Activated CD4-positive, CD25-positive, alpha-beta regulatory T cell treated with anti-CD3 and anti-CD28 coated beads, Interleukin-2, amount 50 U/mL, for 24 hours (primary cell): ENCODE results near the gene ZSCAN16.
A peak's percentile ranks its signal among the peaks of the same experiment; 100 is the strongest.

Source experiments
- ATAC-seq, 2 donors: fragments of 150-1000 bp; cut with Tn5 transposase; one replicate each; pipeline ENCODE4 v1.10.0; 2021; ENCODE audit warnings: mild to moderate bottlenecking in 1 of 2, moderate library complexity in 1 of 2

Gene ZSCAN16

DNA sequence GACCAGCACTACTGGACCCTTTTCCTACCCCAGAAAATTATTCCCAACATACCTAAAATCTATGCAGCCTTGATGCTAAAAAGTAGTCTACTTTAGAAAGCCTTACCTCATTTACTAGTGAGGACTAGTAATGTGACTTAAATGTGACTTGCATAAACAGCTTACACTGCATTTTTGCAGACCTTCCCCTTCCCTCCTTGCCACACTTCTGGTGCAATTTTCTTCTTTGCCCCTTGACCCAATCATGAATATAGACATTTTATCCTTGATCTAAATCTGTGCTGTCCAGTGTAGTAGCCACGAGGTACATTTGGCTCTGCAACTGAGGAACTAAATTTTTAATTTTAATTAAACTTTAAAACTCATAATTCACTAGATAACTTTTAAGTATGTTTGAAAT lies 10.3 kb downstream of the ZSCAN16 start:
- no peak for ATAC-seq

DNA sequence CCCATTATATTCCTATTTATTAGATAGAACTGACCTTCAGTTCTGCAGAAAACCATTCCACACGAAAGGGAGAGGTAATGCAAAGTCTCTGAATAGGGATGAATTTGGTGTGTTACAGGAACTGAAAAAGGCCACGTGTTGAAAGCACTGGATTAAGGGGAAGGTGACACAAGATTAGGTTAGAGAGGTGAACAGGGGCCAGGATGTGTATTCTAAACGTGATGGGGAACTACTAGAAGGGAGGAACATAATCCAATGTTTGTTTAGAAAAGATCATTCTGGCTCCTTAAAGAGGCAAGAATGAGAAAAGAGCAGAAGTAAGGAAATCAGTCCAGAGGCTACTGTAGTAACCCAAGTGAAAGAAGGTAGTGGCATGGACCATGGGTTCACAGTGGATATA lies 11.0 kb downstream of the ZSCAN16 start:
- ATAC-seq, result no peak

GRCh38 chr6:28136585-28137504 lies 12.4 kb downstream of the ZSCAN16 start:
- peak; percentile 35 to 44 for ATAC-seq

DNA sequence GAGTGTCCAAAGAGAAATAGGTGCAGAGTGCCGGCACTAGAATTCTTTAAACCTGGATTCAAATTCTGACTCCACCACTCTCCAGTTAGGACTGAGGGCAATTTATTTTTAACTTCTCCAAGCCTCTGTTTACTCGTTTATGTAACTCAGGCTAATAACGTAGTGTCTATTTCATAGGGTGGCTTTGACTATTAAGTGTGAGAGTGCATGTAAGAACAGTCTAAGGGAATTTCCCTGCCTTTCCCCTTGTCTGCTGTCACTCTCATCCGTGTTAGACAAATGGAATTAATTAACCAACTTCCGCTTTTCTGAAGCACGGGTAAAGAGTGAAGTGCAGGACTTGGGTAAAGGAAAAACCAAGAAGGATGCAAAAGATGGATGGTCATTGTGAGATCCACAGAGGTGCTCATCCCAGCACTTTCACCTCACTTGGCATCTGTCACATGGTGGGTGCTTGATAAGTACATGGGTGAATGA lies 13.1 kb downstream of the ZSCAN16 start:
- ATAC-seq, result peak; percentile 81 to 82

- ATAC-seq, result no peak
These were observed 15.6 kb downstream of the ZSCAN16 start for GRCh38 chr6:28139860-28140543.

- no peak for ATAC-seq
These were observed 16.2 kb downstream of the ZSCAN16 start for GRCh38 chr6:28140616-28141015.

- ATAC-seq, result peak; percentile 77 to 80
These were observed 17.3 kb downstream of the ZSCAN16 start, which contains the start of gene ZKSCAN8 for GRCh38 chr6:28141500-28142329. Gene ZKSCAN8, plus strand, starts transcription at chr6:28141883. Its CDS starts 6,525 bp downstream, at chr6:28148408.

DNA sequence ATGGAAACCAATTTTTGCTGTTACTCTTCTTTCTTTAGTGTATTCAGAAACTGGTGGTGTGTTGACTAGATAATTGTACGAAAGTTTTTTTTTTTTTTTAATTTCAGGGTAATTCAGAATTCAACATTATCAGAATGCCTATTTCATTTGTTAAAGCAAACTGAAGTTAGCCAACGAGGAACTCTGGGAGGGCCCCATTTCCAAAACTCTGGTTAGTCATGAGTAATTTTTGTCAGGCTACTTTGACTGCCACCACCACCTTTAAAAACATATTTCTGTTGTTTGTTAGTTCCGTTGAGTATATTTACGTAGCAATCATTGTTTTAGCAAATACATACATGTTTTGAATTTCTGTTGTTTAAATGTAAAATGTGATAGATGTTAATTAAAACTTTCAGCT lies 18.0 kb downstream of the ZSCAN16 start:
- no peak for ATAC-seq

DNA sequence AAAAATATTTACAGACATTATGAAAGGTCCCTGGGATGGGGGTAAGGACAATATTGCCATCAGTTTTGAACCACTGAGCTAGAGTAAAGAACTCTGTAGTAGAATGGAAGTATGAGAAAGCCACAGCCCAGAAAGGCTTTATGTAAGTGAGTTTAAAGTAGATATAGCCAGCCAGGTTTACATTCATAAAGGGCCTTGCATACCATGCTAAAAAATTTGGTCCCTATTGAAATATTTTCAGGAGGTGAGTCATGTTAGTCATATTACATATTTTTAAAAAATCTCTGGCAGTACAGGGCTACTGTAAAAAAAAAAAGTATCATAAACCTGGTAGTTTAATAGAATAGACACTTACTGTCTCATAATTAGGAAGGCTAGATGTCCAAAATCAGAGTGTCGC lies 20.8 kb downstream of the ZSCAN16 start:
- no peak for ATAC-seq

DNA sequence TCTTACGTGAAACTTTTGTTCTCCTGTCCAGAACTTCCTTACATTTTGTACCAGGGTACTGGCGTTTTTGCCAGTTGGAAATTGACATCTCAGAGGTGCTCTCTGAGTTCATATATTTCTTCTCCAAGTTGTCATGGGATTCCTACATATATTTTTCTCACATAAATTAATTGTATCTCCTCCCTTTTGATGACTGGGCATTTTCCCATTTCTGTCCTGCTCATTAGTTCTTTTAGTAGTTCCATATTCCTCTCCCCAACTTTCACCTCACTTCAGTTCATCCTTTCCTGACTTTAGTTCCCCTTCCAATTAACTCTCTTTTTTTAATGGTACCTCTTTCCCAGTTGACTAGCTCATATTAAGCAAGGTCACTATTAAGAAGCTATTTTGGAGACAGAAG lies 28.1 kb downstream of the ZSCAN16 start:
- no peak for ATAC-seq

DNA sequence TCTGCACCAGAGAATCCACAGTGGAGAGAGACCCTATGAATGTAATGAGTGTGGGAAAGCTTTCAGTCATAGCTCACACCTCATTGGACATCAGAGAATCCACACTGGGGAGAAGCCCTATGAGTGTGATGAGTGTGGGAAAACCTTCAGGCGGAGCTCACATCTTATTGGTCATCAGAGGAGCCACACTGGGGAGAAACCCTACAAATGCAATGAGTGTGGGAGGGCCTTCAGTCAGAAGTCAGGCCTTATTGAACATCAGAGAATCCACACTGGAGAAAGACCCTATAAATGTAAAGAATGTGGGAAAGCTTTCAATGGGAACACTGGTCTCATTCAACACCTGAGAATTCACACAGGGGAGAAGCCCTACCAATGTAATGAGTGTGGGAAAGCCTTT lies 29.1 kb downstream of the ZSCAN16 start:
- no peak for ATAC-seq

DNA sequence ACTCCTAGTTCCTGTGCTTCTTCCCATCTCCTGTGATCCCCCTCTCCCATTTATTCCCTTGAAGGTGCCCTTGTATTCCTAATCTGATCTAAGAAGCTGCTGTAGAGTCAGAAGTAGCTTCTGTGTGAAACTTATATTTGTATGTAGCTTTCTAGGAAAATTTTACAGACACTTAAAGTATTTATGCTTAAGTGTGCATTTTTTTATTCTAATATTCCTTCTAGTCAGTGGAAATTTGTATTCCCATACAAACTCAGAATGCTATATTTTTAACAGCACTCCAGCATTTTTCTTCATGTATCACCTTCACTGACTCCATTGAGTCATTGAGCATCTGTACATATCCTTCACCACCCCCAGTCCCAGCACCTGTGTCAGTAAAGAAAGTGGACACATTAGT lies 29.9 kb downstream of the ZSCAN16 start:
- no peak for ATAC-seq

DNA sequence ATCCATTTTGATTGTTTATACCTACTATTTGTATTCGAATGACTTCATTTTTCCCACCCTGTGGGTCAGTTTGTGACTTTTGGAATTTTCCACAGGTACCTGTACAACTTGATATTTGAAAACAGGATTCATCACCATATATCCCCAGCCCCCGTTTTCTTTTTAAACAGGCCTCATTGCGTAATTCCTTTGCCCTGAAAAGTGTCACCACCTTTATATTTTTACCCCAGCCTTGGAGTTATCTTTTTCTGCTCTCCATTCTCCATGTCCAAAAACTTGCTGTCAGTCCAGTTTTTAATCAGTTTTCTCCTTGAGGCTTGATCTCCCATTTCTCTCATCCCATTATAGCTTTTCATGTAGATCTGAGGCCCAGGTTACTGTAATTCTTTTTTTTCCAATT lies 33.9 kb downstream of the ZSCAN16 start:
- ATAC-seq, result no peak

- no peak for ATAC-seq
These were observed 34.7 kb downstream of the ZSCAN16 start for GRCh38 chr6:28159029-28159607.

DNA sequence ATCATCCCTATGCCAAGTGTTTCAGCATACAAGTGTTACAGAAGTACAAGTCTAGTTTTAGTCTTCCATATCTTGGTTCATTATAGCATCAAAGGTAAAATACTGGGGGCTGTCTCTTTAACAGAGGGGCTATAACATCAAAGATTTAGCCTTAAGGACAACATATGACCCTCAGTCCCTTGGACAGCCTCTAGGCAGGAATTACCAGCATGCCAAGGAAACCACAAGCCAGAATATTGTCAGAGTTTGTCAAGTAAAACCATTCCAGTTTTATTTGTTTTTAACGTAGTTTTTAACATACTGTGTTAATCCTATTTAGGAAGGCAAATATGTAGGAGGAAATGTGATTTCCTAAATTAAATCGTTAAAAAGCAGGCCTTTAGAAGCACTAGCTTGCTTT lies 35.8 kb downstream of the ZSCAN16 start:
- ATAC-seq, result no peak

DNA sequence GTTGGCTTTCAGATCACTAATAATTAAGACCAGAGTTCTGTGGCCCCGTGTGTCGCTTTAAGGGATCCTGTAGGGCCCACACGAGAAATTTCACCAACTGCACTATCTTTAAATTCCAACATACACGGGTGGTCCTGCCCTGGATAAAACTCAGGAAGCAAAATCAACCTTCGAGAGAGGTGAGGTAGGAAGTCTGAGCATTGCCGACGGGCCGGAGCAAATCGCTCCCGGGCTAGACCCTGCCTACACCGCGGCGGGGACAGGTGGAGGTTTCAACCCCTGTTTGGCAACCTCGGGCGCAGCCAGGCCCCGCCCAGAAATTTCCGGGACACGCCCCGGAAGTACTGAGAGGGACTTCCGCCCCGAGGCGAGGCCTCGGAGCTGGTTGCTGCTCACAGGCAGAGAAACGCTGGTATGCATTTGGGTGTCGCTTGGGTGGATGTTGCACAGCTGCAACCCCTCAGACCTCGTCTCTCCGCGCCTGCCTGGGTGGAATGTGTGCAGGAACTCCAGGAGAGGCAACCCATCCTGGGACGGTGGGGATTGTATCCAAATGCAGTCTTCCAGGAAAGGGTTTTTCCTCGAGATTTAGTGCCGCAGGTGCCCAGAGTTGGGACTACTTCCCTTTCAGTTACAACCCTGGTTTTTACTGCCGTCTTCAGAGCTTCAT lies 37.1 kb downstream of the ZSCAN16 start:
- peak; percentile 92 to 95 for ATAC-seq

GRCh38 chr6:28165563-28165962 lies 41.2 kb downstream of the ZSCAN16 start:
- no peak for ATAC-seq

DNA sequence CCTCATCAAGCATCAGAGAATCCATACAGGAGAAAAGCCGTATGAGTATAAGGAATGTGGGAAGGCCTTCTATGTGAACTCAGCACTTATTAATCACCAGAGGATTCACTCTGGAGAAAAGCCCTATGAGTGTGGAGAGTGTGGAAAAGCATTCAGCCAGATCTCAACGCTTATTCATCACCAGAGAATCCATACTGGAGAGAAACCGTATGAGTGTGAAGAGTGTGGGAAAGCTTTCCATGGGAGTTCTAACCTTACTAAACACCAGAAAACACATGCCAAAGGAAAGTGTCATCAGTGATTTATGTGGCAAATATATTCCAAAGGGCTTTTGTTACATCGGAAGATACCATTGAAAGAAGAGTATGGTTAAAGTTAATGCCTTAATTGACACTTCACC lies 42.7 kb downstream of the ZSCAN16 start:
- ATAC-seq, result no peak

GRCh38 chr6:28167926-28168325 lies 43.5 kb downstream of the ZSCAN16 start:
- no peak for ATAC-seq

DNA sequence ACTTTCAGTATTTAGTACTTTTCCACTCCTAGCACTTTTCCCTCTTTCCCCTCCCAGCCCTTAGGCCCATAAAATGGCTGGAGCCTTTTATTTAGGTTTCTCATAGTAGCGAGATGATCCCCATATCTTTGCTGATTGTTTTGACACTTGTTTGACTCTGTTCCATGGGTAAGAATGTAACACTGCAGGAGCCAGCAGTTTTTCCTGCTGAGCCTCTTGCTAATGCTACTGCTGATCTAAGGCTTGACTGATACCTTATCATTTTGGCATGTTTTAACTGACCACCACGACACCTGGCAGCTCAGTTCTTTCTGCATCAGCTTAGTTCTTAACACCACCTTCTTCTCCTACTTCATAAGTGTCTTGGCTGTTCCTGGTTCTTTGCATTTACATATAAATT lies 46.9 kb downstream of the ZSCAN16 start:
- ATAC-seq, result no peak

- no peak for ATAC-seq
These were observed 47.6 kb downstream of the ZSCAN16 start for GRCh38 chr6:28172006-28172405.

- no peak for ATAC-seq
These were observed 52.0 kb downstream of the ZSCAN16 start for GRCh38 chr6:28176373-28176772.
